ENCODE measurements around the gene C3orf20.

C3orf20 gene

GRCh38 chr3:14691719-14692118 lies 16.8 kb downstream of the C3orf20 start:
- Histone ChIP-seq H3K27ac (ENCODE audit: low read depth, low read length, poor library complexity, severe bottlenecking) (peak overlapping the region; percentile 100), H3K27me3 (ENCODE audit: insufficient read depth, low read length) (no peaks in the 10 kb centered on the region), H3K4me1 (ENCODE audit: insufficient read depth, low read length, severe bottlenecking) (peaks cover 59% of the 10 kb centered on the region), H3K4me3 (ENCODE audit: low read depth, low read length, poor library complexity, severe bottlenecking) (peak overlapping the region; percentile 54), H3K79me2 (ENCODE audit: insufficient read depth, low read length) (no peaks in the 10 kb centered on the region; the same call in 1 of the 2 replicates), H3K9ac (ENCODE audit: low read length) (peak overlapping the region; percentile 63), H4K20me1 (ENCODE audit: insufficient read depth, low read length) (no peaks in the 10 kb centered on the region), H2AFZ (ENCODE audit: low read length) (no peak overlapping the region), H3K9me3 (ENCODE audit: low read length) (peaks cover 8% of the 10 kb centered on the region; the same call in 1 of the 2 replicates), H3K36me3 (ENCODE audit: insufficient read depth, low read length) (peaks cover 48% of the 10 kb centered on the region), H3K4me2 (ENCODE audit: low read length) (peak overlapping the region; percentile 73; the same call in 1 of the 2 replicates), H3K9me2 (ENCODE audit: low read depth, low read length) (no peaks in the 10 kb centered on the region), H3F3A (ENCODE audit: insufficient read depth, low read length) (peaks cover 14% of the 10 kb centered on the region)
- TF ChIP-seq EZH2 (IDR thresholded peaks at IDR 0.05; ENCODE audit: borderline replicate concordance, low read length) = no peak
- TF ChIP-seq CTCF (IDR thresholded peaks at IDR 0.05; ENCODE audit: low read length) = no peak

- no peak for TF ChIP-seq EZH2 (IDR thresholded peaks at IDR 0.05; ENCODE audit: borderline replicate concordance, low read length)
- TF ChIP-seq CTCF (IDR thresholded peaks at IDR 0.05; ENCODE audit: low read length) = no peak
- H3K27ac ChIP-seq (ENCODE audit: low read depth, low read length, poor library complexity, severe bottlenecking) = peak overlapping the region; percentile 72
- no peak overlapping the region for H2AFZ ChIP-seq (ENCODE audit: low read length)
- H3K4me3 ChIP-seq (ENCODE audit: low read depth, low read length, poor library complexity, severe bottlenecking) = no peak overlapping the region
- no peaks in the 10 kb centered on the region for H3K9me2 ChIP-seq (ENCODE audit: low read depth, low read length)
- H3K4me1 ChIP-seq (ENCODE audit: insufficient read depth, low read length, severe bottlenecking) = peaks cover 28% of the 10 kb centered on the region
- no peaks in the 10 kb centered on the region; the same call in 1 of the 2 replicates for H3K79me2 ChIP-seq (ENCODE audit: insufficient read depth, low read length)
- H3F3A ChIP-seq (ENCODE audit: insufficient read depth, low read length) = no peaks in the 10 kb centered on the region
- peaks cover 62% of the 10 kb centered on the region for H3K36me3 ChIP-seq (ENCODE audit: insufficient read depth, low read length)
- H3K9me3 ChIP-seq (ENCODE audit: low read length) = 0 out of 2 replicates have a peak, but pooled peaks cover 3% of the 10 kb centered on the region
- peak overlapping the region; percentile 51; the same call in 1 of the 2 replicates for H3K9ac ChIP-seq (ENCODE audit: low read length)
- H4K20me1 ChIP-seq (ENCODE audit: insufficient read depth, low read length) = no peaks in the 10 kb centered on the region
- H3K4me2 ChIP-seq (ENCODE audit: low read length) = peak overlapping the region; percentile 14; the same call in 1 of the 2 replicates
- H3K27me3 ChIP-seq (ENCODE audit: insufficient read depth, low read length) = no peaks in the 10 kb centered on the region
Measured at GRCh38 chr3:14698601-14699244, 23.8 kb downstream of the C3orf20 start.

- Histone ChIP-seq H3K9me2 (ENCODE audit: low read depth, low read length) (no peaks in the 10 kb centered on the region), H3K4me2 (ENCODE audit: low read length) (no peak overlapping the region), H4K20me1 (ENCODE audit: insufficient read depth, low read length) (no peaks in the 10 kb centered on the region), H3F3A (ENCODE audit: insufficient read depth, low read length) (no peaks in the 10 kb centered on the region), H3K4me1 (ENCODE audit: insufficient read depth, low read length, severe bottlenecking) (peaks cover 33% of the 10 kb centered on the region), H3K9ac (ENCODE audit: low read length) (peak overlapping the region; percentile 3; the same call in 1 of the 2 replicates), H3K9me3 (ENCODE audit: low read length) (no peaks in the 10 kb centered on the region), H3K79me2 (ENCODE audit: insufficient read depth, low read length) (no peaks in the 10 kb centered on the region; the same call in 1 of the 2 replicates), H3K27me3 (ENCODE audit: insufficient read depth, low read length) (no peaks in the 10 kb centered on the region), H3K27ac (ENCODE audit: low read depth, low read length, poor library complexity, severe bottlenecking) (peak overlapping the region; percentile 72), H3K4me3 (ENCODE audit: low read depth, low read length, poor library complexity, severe bottlenecking) (no peak overlapping the region), H2AFZ (ENCODE audit: low read length) (no peak overlapping the region), H3K36me3 (ENCODE audit: insufficient read depth, low read length) (peaks cover 61% of the 10 kb centered on the region)
- no peak for TF ChIP-seq CTCF (IDR thresholded peaks at IDR 0.05; ENCODE audit: low read length)
Measured at GRCh38 chr3:14699643-14700042, 24.7 kb downstream of the C3orf20 start.

All from OCI-LY1 (cell line).